ENCODE results near the gene MOCOS.

- TF ChIP-seq POLR2A (IDR thresholded peaks at IDR 0.05; ENCODE audit: control extremely low read depth in 1 of 2, low read depth in 2 of 2, low read length in 2 of 2) (no peak), NRF1 (IDR thresholded peaks at IDR 0.05; ENCODE audit: low read depth, low read length) (no peak), RAD21 (IDR thresholded peaks at IDR 0.05 in 1 of 2, conservative IDR thresholded peaks at IDR 0.05 in 1 of 2; ENCODE audit: low read depth in 2 of 2, low read length in 2 of 2) (no peak), RBBP5 (IDR thresholded peaks at IDR 0.05; ENCODE audit: borderline replicate concordance, low read depth, low read length) (no peak), JUND (IDR thresholded peaks at IDR 0.05; ENCODE audit: low read length) (no peak)
- TF ChIP-seq, protein P1, sequence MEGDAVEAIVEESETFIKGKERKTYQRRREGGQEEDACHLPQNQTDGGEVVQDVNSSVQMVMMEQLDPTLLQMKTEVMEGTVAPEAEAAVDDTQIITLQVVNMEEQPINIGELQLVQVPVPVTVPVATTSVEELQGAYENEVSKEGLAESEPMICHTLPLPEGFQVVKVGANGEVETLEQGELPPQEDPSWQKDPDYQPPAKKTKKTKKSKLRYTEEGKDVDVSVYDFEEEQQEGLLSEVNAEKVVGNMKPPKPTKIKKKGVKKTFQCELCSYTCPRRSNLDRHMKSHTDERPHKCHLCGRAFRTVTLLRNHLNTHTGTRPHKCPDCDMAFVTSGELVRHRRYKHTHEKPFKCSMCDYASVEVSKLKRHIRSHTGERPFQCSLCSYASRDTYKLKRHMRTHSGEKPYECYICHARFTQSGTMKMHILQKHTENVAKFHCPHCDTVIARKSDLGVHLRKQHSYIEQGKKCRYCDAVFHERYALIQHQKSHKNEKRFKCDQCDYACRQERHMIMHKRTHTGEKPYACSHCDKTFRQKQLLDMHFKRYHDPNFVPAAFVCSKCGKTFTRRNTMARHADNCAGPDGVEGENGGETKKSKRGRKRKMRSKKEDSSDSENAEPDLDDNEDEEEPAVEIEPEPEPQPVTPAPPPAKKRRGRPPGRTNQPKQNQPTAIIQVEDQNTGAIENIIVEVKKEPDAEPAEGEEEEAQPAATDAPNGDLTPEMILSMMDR (IDR thresholded peaks at IDR 0.05; ENCODE audit: control extremely low read depth in 1 of 3, insufficient read depth in 1 of 3, low read depth in 1 of 3, low read length in 3 of 3): no peak
Observed at GRCh38 chr18:36157441-36157840, 29.9 kb upstream of the MOCOS start.

All from H1 (cell line).